H9 (cell line): ENCODE measurements around the gene ARF1. TPM values are rescaled to one million over a fixed set of nuclear protein-coding genes. Genes with fewer than 3 reads are reported as not detected.

Experiments used
- DNase-seq: peaks from one replicate; pipeline ENCODE4 v3.0.0-alpha.2; 2017
- H2AFZ ChIP-seq: one replicate; pipeline ENCODE4 v1.6.1; 2013; ENCODE audit warnings: mild to moderate bottlenecking, low read length, control low read depth, moderate library complexity
- H2AK5ac ChIP-seq: 2 replicates; pipeline ENCODE4 v1.6.1; 2013; ENCODE audit warnings: low read length, control low read depth, mixed read lengths; ENCODE audit not compliant: insufficient read length
- H2BK120ac ChIP-seq: one replicate; pipeline ENCODE4 v1.6.1; 2013; ENCODE audit warnings: low read depth, mild to moderate bottlenecking, low read length, control low read depth, inconsistent platforms; ENCODE audit not compliant: poor library complexity, severe bottlenecking
- H2BK12ac ChIP-seq: 2 replicates; pipeline ENCODE4 v1.6.1; 2013; ENCODE audit warnings: low read length, control low read depth, mixed read lengths, low read depth; ENCODE audit not compliant: insufficient read length
- H2BK15ac ChIP-seq: 2 replicates; pipeline ENCODE4 v1.6.1; 2013; ENCODE audit warnings: low read depth, low read length, control low read depth
- H2BK20ac ChIP-seq: one replicate; pipeline ENCODE4 v1.6.1; 2013; ENCODE audit warnings: low read depth, mild to moderate bottlenecking, low read length, control low read depth, inconsistent platforms; ENCODE audit not compliant: poor library complexity, severe bottlenecking
- H2BK5ac ChIP-seq: 2 replicates; pipeline ENCODE4 v1.6.1; 2013; ENCODE audit warnings: low read length, control low read depth, mixed read lengths; ENCODE audit not compliant: insufficient read length
- H3K14ac ChIP-seq: 2 replicates; pipeline ENCODE4 v1.6.1; 2013; ENCODE audit warnings: low read length, control low read depth; ENCODE audit not compliant: insufficient read depth
- H3K18ac ChIP-seq: 2 replicates; pipeline ENCODE4 v1.6.1; 2013; ENCODE audit warnings: low read depth, mild to moderate bottlenecking, mixed read lengths, low read length, control low read depth; ENCODE audit not compliant: insufficient read length
- H3K23ac ChIP-seq: 2 replicates; pipeline ENCODE4 v1.6.1; 2013; ENCODE audit warnings: low read length, control low read depth, mixed read lengths, low read depth; ENCODE audit not compliant: insufficient read length
- H3K23me2 ChIP-seq: 2 replicates; pipeline ENCODE4 v1.6.1; 2013; ENCODE audit warnings: low read depth, mild to moderate bottlenecking, mixed read lengths, low read length, control low read depth; ENCODE audit not compliant: insufficient read length, poor library complexity, severe bottlenecking
- H3K27ac ChIP-seq: 2 replicates; pipeline ENCODE4 v1.5.1; 2013; ENCODE audit warnings: low read length, control low read depth, mixed read lengths, low read depth; ENCODE audit not compliant: insufficient read length
- H3K27me3 ChIP-seq: 2 replicates; pipeline ENCODE4 v1.6.1; 2013; ENCODE audit warnings: low read length, control low read depth, inconsistent platforms; ENCODE audit not compliant: insufficient read depth
- H3K4ac ChIP-seq: 2 replicates; pipeline ENCODE4 v1.6.1; 2013; ENCODE audit warnings: low read depth, mild to moderate bottlenecking, control low read depth, inconsistent platforms, low read length, moderate library complexity
- H3K4me1 ChIP-seq: 2 replicates; pipeline ENCODE4 v1.6.1; 2013; ENCODE audit warnings: low read length, control low read depth, inconsistent platforms; ENCODE audit not compliant: insufficient read depth
- H3K4me2 ChIP-seq: 2 replicates; pipeline ENCODE4 v1.6.1; 2013; ENCODE audit warnings: low read length, control low read depth, mixed read lengths; ENCODE audit not compliant: insufficient read length, insufficient read depth
- H3K56ac ChIP-seq: 2 replicates; pipeline ENCODE4 v1.6.1; 2013; ENCODE audit warnings: low read depth, mild to moderate bottlenecking, mixed read lengths, low read length, control low read depth; ENCODE audit not compliant: insufficient read length
- H3K79me1 ChIP-seq: 2 replicates; pipeline ENCODE4 v1.6.1; 2013; ENCODE audit warnings: low read depth, mild to moderate bottlenecking, moderate library complexity, low read length, control low read depth, inconsistent platforms; ENCODE audit not compliant: insufficient read depth, poor library complexity, severe bottlenecking
- H3K79me2 ChIP-seq: 2 replicates; pipeline ENCODE4 v1.6.1; 2013; ENCODE audit warnings: low read length, control low read depth, inconsistent platforms; ENCODE audit not compliant: insufficient read depth
- H3K9ac ChIP-seq: 2 replicates; pipeline ENCODE4 v1.6.1; 2013; ENCODE audit warnings: low read length, control low read depth, mixed read lengths; ENCODE audit not compliant: insufficient read length; ENCODE audit errors: extremely low read depth
- H3K9me3 ChIP-seq: one replicate; pipeline ENCODE4 v1.6.1; 2013; ENCODE audit warnings: low read depth, low read length, inconsistent platforms; ENCODE audit not compliant: control insufficient read depth
- H3T11ph ChIP-seq: one replicate; pipeline ENCODE4 v1.6.1; 2013; ENCODE audit warnings: mild to moderate bottlenecking, low read length, control low read depth, inconsistent platforms
- H4K20me1 ChIP-seq: one replicate; pipeline ENCODE4 v1.6.1; 2013; ENCODE audit not compliant: control insufficient read depth, insufficient read length, insufficient read depth
- H4K5ac ChIP-seq: 2 replicates; pipeline ENCODE4 v1.6.1; 2013; ENCODE audit warnings: low read depth, mild to moderate bottlenecking, mixed read lengths, low read length, control low read depth; ENCODE audit not compliant: insufficient read length
- H4K8ac ChIP-seq: replicated peaks from 2 replicates; pipeline ENCODE4 v1.6.1; 2013; ENCODE audit warnings: low read length, control low read depth, mixed read lengths, low read depth; ENCODE audit not compliant: insufficient read length
- H4K91ac ChIP-seq: 2 replicates; pipeline ENCODE4 v1.6.1; 2013; ENCODE audit warnings: low read depth, mild to moderate bottlenecking, moderate library complexity, mixed read lengths, low read length, control low read depth; ENCODE audit not compliant: insufficient read length
- H3K27ac Mint-ChIP-seq, 3 experiments: 2 replicates in 2 of 3; 3 replicates in 1 of 3; pipeline ENCODE4 v1.8.0; 2020 to 2021; ENCODE audit warnings: mixed read lengths in 3 of 3, mild to moderate bottlenecking in 1 of 3, moderate library complexity in 1 of 3
- H3K27me3 Mint-ChIP-seq: 2 replicates; pipeline ENCODE4 v1.8.0; 2021; ENCODE audit warnings: low read depth, mild to moderate bottlenecking, moderate library complexity, mixed read lengths
- H3K36me3 Mint-ChIP-seq, 3 experiments: 2 replicates in 2 of 3; 3 replicates in 1 of 3; pipeline ENCODE4 v1.8.0; 2020 to 2021; ENCODE audit warnings: low read depth in 3 of 3, mixed read lengths in 3 of 3; ENCODE audit not compliant: insufficient read depth in 1 of 3
- H3K4me1 Mint-ChIP-seq, 2 experiments: 2 replicates each; pipeline ENCODE4 v1.8.0; 2020; ENCODE audit warnings: mixed read lengths in 2 of 2
- H3K4me3 Mint-ChIP-seq, 2 experiments: 2 replicates in 1 of 2; 3 replicates in 1 of 2; pipeline ENCODE4 v1.8.0; 2020 to 2021; ENCODE audit warnings: mild to moderate bottlenecking in 2 of 2, mixed read lengths in 2 of 2, moderate library complexity in 1 of 2
- H3K9me3 Mint-ChIP-seq, 2 experiments: 2 replicates in 1 of 2; 3 replicates in 1 of 2; pipeline ENCODE4 v1.8.0; 2020; ENCODE audit warnings: mild to moderate bottlenecking in 2 of 2, mixed read lengths in 2 of 2, moderate library complexity in 1 of 2
- CTCF ChIP-seq: fragments of 200-600 bp; sonication (generic); conservative IDR thresholded peaks from 3 replicates; pipeline ENCODE4 v1.8.0; 2021; ENCODE audit warnings: antibody characterized with exemption, mild to moderate bottlenecking
- WGBS: extraction: QIAGEN DNeasy Blood & Tissue Kit; methylation state at CpG from one replicate; pipeline ENCODE4 v1.1.7; 2013; ENCODE audit warnings: missing lambda C conversion rate, low lambda C conversion rate, mixed read lengths; ENCODE audit not compliant: insufficient read length; ENCODE audit errors: extremely low coverage; 5-methylcytosine and 5-hydroxymethylcytosine counted together
- total RNA-seq: library from RNA; stranded (reverse); gene quantifications from 2 replicates; pipeline ENCODE4 v1.2.1, GENCODE V29; 2021

The ARF1 gene
- total RNA-seq, 1 experiment from 2014 or later = 258 TPM

DNA sequence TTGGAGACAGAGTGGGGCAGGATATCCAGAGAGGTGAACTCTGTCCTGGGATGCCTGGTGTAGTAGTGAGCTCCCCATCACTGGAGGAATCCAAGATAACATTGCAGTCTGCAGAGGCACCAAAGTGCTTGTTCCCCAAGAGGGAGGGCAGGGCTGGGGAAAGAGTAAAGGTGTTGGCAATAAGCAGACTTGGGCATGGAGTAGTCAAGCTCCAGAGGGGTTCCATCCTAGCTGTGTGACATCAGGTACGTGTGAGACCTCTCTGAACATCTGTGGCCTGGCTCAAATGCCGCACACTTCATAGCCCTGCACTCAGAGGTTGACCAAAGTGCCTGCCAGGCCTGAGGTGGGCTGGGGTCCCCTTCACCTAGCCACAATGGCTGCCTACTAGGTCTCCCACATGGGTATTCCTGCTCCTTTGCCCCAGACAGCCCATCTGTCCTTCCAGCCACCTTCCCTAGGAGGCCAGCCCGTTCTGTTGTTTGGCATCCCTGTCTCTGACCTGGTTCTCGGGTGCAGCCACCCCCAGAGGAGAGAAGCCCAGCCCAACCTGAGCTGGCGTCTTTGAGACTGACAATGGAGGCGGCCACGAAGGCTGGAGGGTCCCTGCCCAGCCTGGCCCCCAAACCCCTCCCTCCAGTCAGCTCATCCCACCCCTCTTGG is 2.8 kb upstream of the ARF1 start:
- Histone ChIP-seq H2BK15ac (no peak overlapping the region), H2BK12ac (no peak overlapping the region), H3K23me2 (peaks cover 10% of the 10 kb centered on the region), H3K27me3 (peaks cover 25% of the 10 kb centered on the region; the same call in 1 of the 2 replicates), H3K56ac (no peak overlapping the region), H2BK5ac (no peak overlapping the region), H4K5ac (no peak overlapping the region), H3T11ph (no peak overlapping the region), H3K79me2 (peaks cover 17% of the 10 kb centered on the region), H3K4me2 (no peak overlapping the region), H3K9me3 (no peaks in the 10 kb centered on the region), H2AFZ (no peak overlapping the region), H3K18ac (no peak overlapping the region), H3K79me1 (peaks cover 5% of the 10 kb centered on the region), H3K14ac (no peak overlapping the region; the same call in 1 of the 2 replicates), H4K91ac (no peak overlapping the region), H3K27ac (no peak overlapping the region), H3K4ac (no peak overlapping the region), H3K23ac (no peak overlapping the region), H2BK120ac (no peak overlapping the region), H3K9ac (no peak overlapping the region), H4K8ac (no peak overlapping the region), H2AK5ac (no peak overlapping the region), H2BK20ac (no peak overlapping the region), H4K20me1 (no peaks in the 10 kb centered on the region), H3K4me1 (peaks cover 6% of the 10 kb centered on the region)
- Mint-ChIP-seq H3K27ac (no peak overlapping the region), H3K9me3 (0 out of 5 replicates have a peak, but pooled peaks cover 0 to 3% of the 10 kb centered on the region in 2 experiments), H3K4me3 (peak overlapping the region; percentile 4 to 46; a peak in 2 of 5 replicates), H3K36me3 (peaks cover 5 to 10% (median 6%) of the 10 kb centered on the region in 3 experiments), H3K27me3 (peaks cover 62% of the 10 kb centered on the region), H3K4me1 (peaks cover 33 to 51% of the 10 kb centered on the region in 2 experiments)
- DNase-seq = no peak
- no peak for TF ChIP-seq CTCF
- no CpG with 5 or more reads among the region's 7 CpGs for WGBS
